ENCODE data around the gene CALM3. TPM values are rescaled to one million over a fixed set of nuclear protein-coding genes. Genes with fewer than 3 reads are reported as not detected.

The CALM3 gene
- total RNA-seq, 3 donors from 2014 or later (not counting 1 experiment from before 2014, with no cell fraction given), result 218 to 272 (median 235) TPM

- Histone ChIP-seq H3K27ac (ENCODE audit: low read length) (peak overlapping the region; percentile 100), H3K36me3 (ENCODE audit: control insufficient read depth, insufficient read depth, low read length) (peaks cover 2% of the 10 kb centered on the region), H3K9me3 (ENCODE audit: control insufficient read depth, insufficient read depth, low read length) (peaks cover 4% of the 10 kb centered on the region), H3K4me3 (ENCODE audit: low read length) (peak overlapping the region; percentile 78), H3K27me3 (ENCODE audit: control insufficient read depth, insufficient read depth, low read length) (no peaks in the 10 kb centered on the region), H3K4me1 (ENCODE audit: control insufficient read depth, insufficient read depth, low read length) (peaks cover 38% of the 10 kb centered on the region)
- Mint-ChIP-seq H3K27ac (peak overlapping the region; percentile 99 to 100), H3K9me3 (peaks cover 4% of the 10 kb centered on the region in 2 donors), H3K27me3 (ENCODE audit: low read depth in 2 of 2) (no peaks in the 10 kb centered on the region), H3K36me3 (peaks cover 10% of the 10 kb centered on the region), H3K4me3 (peak overlapping the region; percentile 98), H3K4me1 (peaks cover 19 to 39% of the 10 kb centered on the region in 2 donors)
- DNase-seq (peak in 1 of 2 donors; percentile 9), ATAC-seq (no peak)
- 89% methylated on average over 8 of the region's 9 CpGs for WGBS (ENCODE audit: insufficient coverage)
- intact Hi-C loops (cut with micrococcal nuclease), result loop anchor here (5.0 kb wide), 1 partner anchor 512 kb away; the partner anchor contains the start of gene ZC3H4
- TF ChIP-seq CTCF (IDR thresholded peaks at IDR 0.05), result no peak
Measured at GRCh38 chr19:46599716-46600373, 1.3 kb upstream of the CALM3 start.

- ATAC-seq (peak; percentile 87 to 94 (median 88)), DNase-seq (peak; percentile 99)
- peaks cover 19 to 39% of the 10 kb centered on the region in 2 donors for H3K4me1 Mint-ChIP-seq
- H3K4me3 Mint-ChIP-seq, result peak overlapping the region; percentile 98
- 1% methylated on average over 93 of the region's 93 CpGs for WGBS (ENCODE audit: insufficient coverage)
- H3K36me3 Mint-ChIP-seq, result peaks cover 10% of the 10 kb centered on the region
- Histone ChIP-seq H3K27me3 (ENCODE audit: control insufficient read depth, insufficient read depth, low read length) (no peaks in the 10 kb centered on the region), H3K9me3 (ENCODE audit: control insufficient read depth, insufficient read depth, low read length) (peaks cover 4% of the 10 kb centered on the region), H3K36me3 (ENCODE audit: control insufficient read depth, insufficient read depth, low read length) (peaks cover 7% of the 10 kb centered on the region), H3K27ac (ENCODE audit: low read length) (peak overlapping the region; percentile 100), H3K4me3 (ENCODE audit: low read length) (peak overlapping the region; percentile 100), H3K4me1 (ENCODE audit: control insufficient read depth, insufficient read depth, low read length) (peaks cover 38% of the 10 kb centered on the region)
- TF ChIP-seq CTCF (IDR thresholded peaks at IDR 0.05), result no peak
- peaks cover 4% of the 10 kb centered on the region in 2 donors for H3K9me3 Mint-ChIP-seq
- H3K27me3 Mint-ChIP-seq (ENCODE audit: low read depth in 2 of 2), result no peaks in the 10 kb centered on the region
- intact Hi-C loops (cut with micrococcal nuclease), result loop anchor here (5.0 kb wide), 1 partner anchor 512 kb away; the partner anchor contains the start of gene ZC3H4
- peak overlapping the region; percentile 99 to 100 for H3K27ac Mint-ChIP-seq
Measured at GRCh38 chr19:46600384-46601317, 479 bp upstream of the CALM3 start.

GRCh38 chr19:46602392-46603194 lies 1.5 kb downstream of the CALM3 start:
- peaks cover 38% of the 10 kb centered on the region for H3K4me1 ChIP-seq (ENCODE audit: control insufficient read depth, insufficient read depth, low read length)
- H3K4me1 Mint-ChIP-seq, result peaks cover 25 to 45% of the 10 kb centered on the region in 2 donors

More at GRCh38 chr19:46602392-46603194, 1.5 kb downstream of the CALM3 start:
- peak overlapping the region; percentile 87 for H3K27ac ChIP-seq (ENCODE audit: low read length)
- no peaks in the 10 kb centered on the region for H3K27me3 ChIP-seq (ENCODE audit: control insufficient read depth, insufficient read depth, low read length)
- ATAC-seq (no peak), DNase-seq (peak in 1 of 2 donors; percentile 54)
- Mint-ChIP-seq H3K27me3 (ENCODE audit: low read depth in 2 of 2) (no peaks in the 10 kb centered on the region), H3K9me3 (peaks cover 4% of the 10 kb centered on the region in 2 donors), H3K36me3 (peaks cover 18% of the 10 kb centered on the region), H3K27ac (peak overlapping the region; percentile 99 to 100), H3K4me3 (peak overlapping the region; percentile 98)
- intact Hi-C loops (cut with micrococcal nuclease), result loop anchor here (5.0 kb wide), 1 partner anchor 510 kb away; the partner anchor contains the start of gene ZC3H4
- TF ChIP-seq CTCF (IDR thresholded peaks at IDR 0.05), result no peak
- peaks cover 25% of the 10 kb centered on the region for H3K36me3 ChIP-seq (ENCODE audit: control insufficient read depth, insufficient read depth, low read length)
- peak overlapping the region; percentile 100 for H3K4me3 ChIP-seq (ENCODE audit: low read length)
- WGBS (ENCODE audit: insufficient coverage), result 16% methylated on average over 23 of the region's 23 CpGs
- H3K9me3 ChIP-seq (ENCODE audit: control insufficient read depth, insufficient read depth, low read length), result peaks cover 4% of the 10 kb centered on the region

Data from natural killer cell (primary cell).